Activated CD4-positive, alpha-beta T cell treated with anti-CD3 and anti-CD28 coated beads, Interleukin-2, Interleukin-6, amounts not matched to agents 100 ng/mL and 50 ng/mL, durations not matched to agents 16 hours and 8 hours (primary cell): ENCODE data around the gene EIF1B.

Experiments used
- DNase-seq: peaks from one replicate; pipeline ENCODE4 v3.0.0-alpha.2; 2020

Gene EIF1B

GRCh38 chr3:40355410-40355809 is 45.9 kb downstream of the EIF1B start:
- DNase-seq = no peak

GRCh38 chr3:40358454-40358853 is 48.9 kb downstream of the EIF1B start:
- DNase-seq = no peak
